CD4-positive, alpha-beta T cell (primary cell): Measurements from ENCODE around the gene AXIN1. TPM values are rescaled to one million over a fixed set of nuclear protein-coding genes. Genes with fewer than 3 reads are reported as not detected.

Experiments used
- ATAC-seq: fragments of 200-7000 bp; cut with Tn5 transposase; one replicate; pipeline ENCODE4 v1.10.0; 2022; ENCODE audit warnings: mild to moderate bottlenecking; ENCODE audit not compliant: poor library complexity
- CTCF ChIA-PET: fragments of 350-600 bp; sonication (Branson Sonifier 250); formaldehyde crosslinking; loops from one replicate; lab custom pipeline; 2021; ENCODE audit warnings: antibody characterized with exemption, inconsistent platforms; lab: Charles Lee
- POLR2A ChIA-PET: fragments of 350-600 bp; sonication (Branson Sonifier 250); formaldehyde crosslinking; loops from one replicate; lab custom pipeline; 2021; ENCODE audit warnings: antibody characterized with exemption, inconsistent platforms; lab: Charles Lee
- DNase-seq, 14 experiments: peaks; one replicate each; pipeline ENCODE4 v3.0.0-alpha.2; 2013 to 2020; ENCODE audit warnings: mixed read lengths in 2 of 14
- H3K27ac ChIP-seq, 2 donors: one replicate each; pipeline versions ENCODE4 v1.5.1 to v1.7.0; 2013; ENCODE audit warnings: low read length in 2 of 2, low read depth in 1 of 2, mild to moderate bottlenecking in 1 of 2
- H3K27me3 ChIP-seq, 2 experiments: 1 replicate in 1 of 2; 2 replicates in 1 of 2; pipeline versions ENCODE4 v1.6.1 to v1.7.0; 2013; ENCODE audit warnings: low read length in 2 of 2, control low read depth in 1 of 2, mild to moderate bottlenecking in 1 of 2, moderate library complexity in 1 of 2; ENCODE audit not compliant: insufficient read depth in 2 of 2, control insufficient read depth in 1 of 2
- H3K36me3 ChIP-seq: one replicate; pipeline ENCODE4 v1.6.1; 2013; ENCODE audit warnings: low read length, control low read depth; ENCODE audit not compliant: insufficient read depth
- H3K4me1 ChIP-seq: one replicate; pipeline ENCODE4 v1.6.1; 2013; ENCODE audit warnings: low read length, control low read depth; ENCODE audit not compliant: insufficient read depth
- H3K4me3 ChIP-seq: one replicate; pipeline ENCODE4 v1.5.1; 2013; ENCODE audit warnings: mild to moderate bottlenecking, low read length, moderate library complexity
- H3K9me3 ChIP-seq, 2 experiments: 1 replicate in 1 of 2; 2 replicates in 1 of 2; pipeline versions ENCODE4 v1.6.1 to v1.7.0; 2013; ENCODE audit warnings: low read length in 2 of 2, mild to moderate bottlenecking in 2 of 2, control low read depth in 1 of 2, moderate library complexity in 1 of 2; ENCODE audit not compliant: control insufficient read depth in 1 of 2, insufficient read depth in 1 of 2
- H3K27ac Mint-ChIP-seq: one replicate; pipeline ENCODE4 v1.8.0; 2020; ENCODE audit warnings: mixed read lengths
- H3K27me3 Mint-ChIP-seq: one replicate; pipeline ENCODE4 v1.8.0; 2021; ENCODE audit warnings: mixed read lengths
- H3K36me3 Mint-ChIP-seq: one replicate; pipeline ENCODE4 v1.8.0; 2021; ENCODE audit warnings: low read depth, mixed read lengths
- H3K4me1 Mint-ChIP-seq: one replicate; pipeline ENCODE4 v1.8.0; 2021; ENCODE audit warnings: low read depth, mixed read lengths
- H3K4me3 Mint-ChIP-seq: one replicate; pipeline ENCODE4 v1.8.0; 2020; ENCODE audit warnings: mild to moderate bottlenecking, mixed read lengths
- H3K9me3 Mint-ChIP-seq: one replicate; pipeline ENCODE4 v1.8.0; 2020; ENCODE audit warnings: mixed read lengths
- intact Hi-C, 2 experiments: fragments of 100-400 bp; cut with DNase I in 1 of 2; cut with micrococcal nuclease in 1 of 2; formaldehyde crosslinking; loops; one replicate each; pipeline versions ENCODE4 v1.15.1 to v1.9.0; 2023 to 2025; cut with DNase I, micrococcal nuclease
- total RNA-seq, 174 experiments: library from RNA in 2 of 174; stranded (reverse) in 2 of 174; gene quantifications; one replicate each; pipeline ENCODE4 v1.2.3 and lab custom pipeline; 2021 to 2026
- TF ChIP-seq, protein P1 (sequence below): fragments of 200-600 bp; IDR thresholded peaks from one replicate; pipeline ENCODE4 v1.8.0; 2022; ENCODE audit warnings: antibody characterized with exemption, mild to moderate bottlenecking

Gene AXIN1
- total RNA-seq, 2 experiments from 2014 or later, result 24.7 to 26.3 TPM

DNA sequence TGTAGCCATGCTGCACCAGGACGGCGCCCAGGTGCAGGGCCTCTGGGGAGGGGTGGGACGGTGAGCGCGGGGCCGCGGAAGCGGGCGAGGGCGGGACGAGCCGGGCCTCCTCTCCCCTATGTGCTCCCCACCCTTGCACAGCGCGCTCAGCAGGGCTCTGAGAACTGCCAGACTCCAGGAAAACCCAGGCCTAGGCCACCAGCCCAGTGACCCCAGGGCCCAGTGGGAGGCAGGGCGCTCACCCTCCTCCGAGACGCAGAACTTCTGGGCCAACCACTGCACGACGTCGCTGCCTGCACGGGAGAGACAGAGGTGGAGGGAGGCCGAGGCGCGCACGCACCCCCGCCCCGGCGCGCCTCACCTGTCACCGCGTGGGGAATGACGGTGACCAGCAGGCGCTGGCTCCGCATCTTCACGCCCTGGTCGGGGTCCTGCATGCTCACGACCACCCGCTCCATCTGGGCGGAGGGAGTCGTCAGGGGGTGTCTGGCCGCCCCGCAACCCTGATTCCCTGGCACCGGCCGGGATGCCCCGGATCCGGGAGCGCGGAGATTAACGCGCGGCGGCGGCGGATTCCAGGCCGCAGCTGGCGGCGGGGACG, 77.4 kb downstream of the AXIN1 start:
- DNase-seq (peak in 3 of 14 experiments; percentile 14 to 34 (median 15)), ATAC-seq (peak; percentile 58)
- TF ChIP-seq, protein P1, sequence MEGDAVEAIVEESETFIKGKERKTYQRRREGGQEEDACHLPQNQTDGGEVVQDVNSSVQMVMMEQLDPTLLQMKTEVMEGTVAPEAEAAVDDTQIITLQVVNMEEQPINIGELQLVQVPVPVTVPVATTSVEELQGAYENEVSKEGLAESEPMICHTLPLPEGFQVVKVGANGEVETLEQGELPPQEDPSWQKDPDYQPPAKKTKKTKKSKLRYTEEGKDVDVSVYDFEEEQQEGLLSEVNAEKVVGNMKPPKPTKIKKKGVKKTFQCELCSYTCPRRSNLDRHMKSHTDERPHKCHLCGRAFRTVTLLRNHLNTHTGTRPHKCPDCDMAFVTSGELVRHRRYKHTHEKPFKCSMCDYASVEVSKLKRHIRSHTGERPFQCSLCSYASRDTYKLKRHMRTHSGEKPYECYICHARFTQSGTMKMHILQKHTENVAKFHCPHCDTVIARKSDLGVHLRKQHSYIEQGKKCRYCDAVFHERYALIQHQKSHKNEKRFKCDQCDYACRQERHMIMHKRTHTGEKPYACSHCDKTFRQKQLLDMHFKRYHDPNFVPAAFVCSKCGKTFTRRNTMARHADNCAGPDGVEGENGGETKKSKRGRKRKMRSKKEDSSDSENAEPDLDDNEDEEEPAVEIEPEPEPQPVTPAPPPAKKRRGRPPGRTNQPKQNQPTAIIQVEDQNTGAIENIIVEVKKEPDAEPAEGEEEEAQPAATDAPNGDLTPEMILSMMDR, result no peak
- Mint-ChIP-seq H3K27ac (no peak overlapping the region), H3K27me3 (peaks cover 37% of the 10 kb centered on the region), H3K4me3 (peak overlapping the region; percentile 65), H3K9me3 (no peaks in the 10 kb centered on the region), H3K36me3 (no peaks in the 10 kb centered on the region), H3K4me1 (peaks cover 7% of the 10 kb centered on the region)
- POLR2A ChIA-PET, result no interaction called here
- Histone ChIP-seq H3K36me3 (no peaks in the 10 kb centered on the region), H3K9me3 (peaks cover 0 to 3% of the 10 kb centered on the region in 2 experiments), H3K27ac (no peak overlapping the region), H3K4me1 (peaks cover 24% of the 10 kb centered on the region), H3K27me3 (peaks cover 12 to 19% of the 10 kb centered on the region in 2 experiments), H3K4me3 (no peak overlapping the region)
- CTCF ChIA-PET, result no interaction called here
- intact Hi-C loops, result no loop called here

DNA sequence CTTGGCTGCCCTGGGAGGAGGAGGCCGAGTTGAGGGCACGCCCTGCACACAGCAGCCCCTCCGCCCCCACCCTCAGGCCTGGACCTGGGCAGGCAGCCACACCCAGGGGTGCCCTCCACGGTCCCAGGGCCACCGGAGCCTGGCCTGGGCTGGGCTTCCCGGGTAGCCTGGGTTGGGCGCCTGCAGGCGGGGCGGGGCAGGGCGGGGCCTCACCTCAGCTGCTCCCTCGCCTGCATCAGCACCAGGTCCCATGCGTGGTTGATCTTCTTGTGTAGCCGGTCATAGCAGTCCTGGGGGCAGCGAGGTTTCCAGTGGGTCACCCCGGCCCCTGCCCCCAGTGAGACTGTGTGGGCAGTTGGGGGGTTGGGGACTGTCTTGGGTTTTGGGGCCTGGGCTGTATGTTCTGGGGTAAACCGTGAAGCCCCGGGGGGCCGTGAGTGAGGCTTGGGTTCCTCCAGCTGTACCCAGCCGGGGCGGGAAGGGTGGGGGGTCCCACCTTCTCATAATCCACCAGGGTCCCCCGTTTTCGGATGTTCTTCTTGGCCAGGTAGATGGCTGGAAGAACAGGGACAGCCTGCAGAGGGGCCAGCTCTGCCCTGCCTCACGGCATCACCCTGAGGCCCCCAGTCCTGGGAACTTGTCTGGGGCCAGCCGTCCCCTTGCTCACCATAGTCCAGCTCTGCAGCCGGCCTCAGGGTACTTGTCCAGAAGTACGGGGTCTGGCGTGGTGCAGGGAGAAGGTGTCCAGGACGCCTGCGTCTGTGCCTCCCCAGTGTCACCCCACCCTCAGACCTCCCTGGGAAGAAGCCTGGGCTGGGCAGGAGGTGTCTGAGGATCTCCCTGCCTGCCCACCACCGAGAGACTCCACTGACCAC, 78.7 kb downstream of the AXIN1 start:
- Histone ChIP-seq H3K27ac (no peak overlapping the region), H3K4me3 (no peak overlapping the region), H3K9me3 (peaks cover 0 to 3% of the 10 kb centered on the region in 2 experiments), H3K4me1 (peaks cover 11% of the 10 kb centered on the region), H3K27me3 (peaks cover 12 to 14% of the 10 kb centered on the region in 2 experiments), H3K36me3 (no peaks in the 10 kb centered on the region)
- ChIA-PET POLR2A (no interaction called here), CTCF (no interaction called here)
- Mint-ChIP-seq H3K4me3 (no peak overlapping the region), H3K27me3 (peaks cover 30% of the 10 kb centered on the region), H3K4me1 (peaks cover 1% of the 10 kb centered on the region), H3K36me3 (no peaks in the 10 kb centered on the region), H3K27ac (no peak overlapping the region), H3K9me3 (no peaks in the 10 kb centered on the region)
- no peak for ATAC-seq
- intact Hi-C loops, result no loop called here
- TF ChIP-seq, protein P1, result no peak
- no peak for DNase-seq

DNA sequence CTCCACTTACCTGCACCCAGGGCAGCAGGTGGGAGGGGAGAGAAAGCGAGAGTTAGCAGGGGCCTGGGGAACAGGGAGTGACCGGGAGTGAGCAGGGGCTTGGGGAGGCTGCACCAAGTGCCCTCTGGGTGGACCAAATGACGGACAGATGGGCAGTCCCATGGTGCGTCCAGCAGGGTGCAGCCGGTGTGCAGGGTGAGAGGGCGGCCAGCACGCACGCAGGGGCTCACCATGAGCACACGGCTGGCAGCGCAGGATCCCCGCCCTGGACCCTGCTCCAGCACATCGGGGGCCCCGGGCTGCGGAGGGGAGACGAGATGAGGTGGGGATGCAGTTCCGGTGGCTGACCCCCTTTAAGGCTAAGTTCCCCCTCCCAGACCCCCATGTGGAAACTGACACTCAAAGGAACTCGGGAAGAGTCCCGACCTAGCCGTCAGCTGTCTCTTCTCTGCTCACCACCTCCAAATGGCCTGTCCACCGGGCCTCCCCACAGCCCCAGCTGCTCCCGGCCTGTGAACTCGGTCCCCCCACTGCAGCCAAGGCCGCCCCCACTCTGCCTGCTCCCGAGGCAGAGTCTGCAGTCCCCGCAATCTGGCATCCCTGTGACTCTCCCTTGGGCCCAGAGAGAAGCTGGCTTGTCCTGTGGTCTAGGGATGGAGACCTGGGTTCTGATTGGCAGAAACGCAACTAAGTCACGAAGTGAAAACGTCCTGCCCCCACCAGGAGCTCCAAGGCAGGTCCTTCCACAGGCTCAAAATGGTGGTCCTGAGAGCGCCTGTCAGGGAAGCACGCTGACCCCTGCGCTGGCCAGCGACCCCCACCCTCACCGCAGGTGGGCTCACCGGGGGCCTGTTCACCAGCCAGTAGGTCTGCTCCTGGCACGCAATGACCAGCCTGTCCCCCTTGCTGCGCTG, 79.6 kb downstream of the AXIN1 start:
- peaks cover 6% of the 10 kb centered on the region for H3K4me1 ChIP-seq
- Mint-ChIP-seq H3K27ac (no peak overlapping the region), H3K36me3 (no peaks in the 10 kb centered on the region), H3K4me1 (no peaks in the 10 kb centered on the region), H3K27me3 (peaks cover 24% of the 10 kb centered on the region), H3K4me3 (no peak overlapping the region), H3K9me3 (no peaks in the 10 kb centered on the region)
- intact Hi-C loops, result no loop called here
- H3K9me3 ChIP-seq, result peaks cover 0 to 3% of the 10 kb centered on the region in 2 experiments
- H3K27ac ChIP-seq, result no peak overlapping the region
- no peak overlapping the region for H3K4me3 ChIP-seq
- ChIA-PET CTCF (no interaction called here), POLR2A (no interaction called here)
- no peaks in the 10 kb centered on the region for H3K36me3 ChIP-seq
- TF ChIP-seq, protein P1, result no peak
- DNase-seq, result no peak
- ATAC-seq, result no peak
- H3K27me3 ChIP-seq, result peaks cover 12 to 14% of the 10 kb centered on the region in 2 experiments
